Measurements from ENCODE around the gene SAPCD2.

SAPCD2 gene

DNA sequence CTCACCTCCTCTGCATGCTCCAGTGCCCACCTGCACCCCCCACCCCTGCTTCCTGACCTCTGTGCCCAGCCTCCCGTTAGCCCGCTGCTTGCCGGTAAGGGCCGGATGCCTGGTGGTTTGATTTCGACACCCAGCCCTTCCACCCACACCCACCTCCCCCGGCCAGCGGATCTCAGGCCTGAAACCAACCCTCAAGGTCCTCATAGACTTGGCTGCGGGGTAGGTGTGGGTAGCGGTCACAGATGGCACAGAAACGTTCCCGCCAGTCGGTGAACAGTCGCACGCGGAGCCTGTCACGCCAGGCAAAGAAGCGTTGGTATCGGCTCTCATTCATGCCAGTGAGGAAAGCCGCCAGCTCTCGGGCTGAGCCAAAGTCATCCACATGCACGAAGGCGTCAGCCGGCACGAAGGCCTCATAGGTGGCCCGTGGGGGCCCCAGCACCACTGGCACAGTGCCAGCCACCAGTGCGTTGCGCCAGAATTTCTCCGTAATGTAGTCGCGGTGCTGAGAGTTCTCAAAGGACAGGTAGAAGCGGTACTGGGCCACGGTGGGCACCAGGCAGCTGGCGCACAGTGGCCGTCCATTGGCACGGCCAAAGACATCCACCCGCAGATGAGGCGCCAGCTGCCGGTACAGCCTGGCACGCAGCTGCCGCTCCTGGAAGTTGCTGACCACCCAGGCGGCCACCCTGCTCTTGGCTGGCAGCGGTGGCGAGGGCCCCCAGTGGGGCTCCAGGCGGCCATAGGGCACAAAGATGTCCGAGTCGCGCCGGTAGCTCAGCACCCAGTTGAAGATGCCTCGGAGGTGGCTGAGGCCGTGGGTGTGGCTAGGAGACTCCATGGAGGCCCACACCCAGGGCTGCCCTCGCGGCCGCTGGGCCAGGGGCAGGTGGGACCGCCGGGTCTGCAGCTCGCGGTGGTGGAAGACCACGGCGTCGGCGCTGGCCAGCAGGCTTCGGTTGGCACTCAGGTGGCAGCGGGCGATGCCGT lies 39.5 kb downstream of the SAPCD2 start:
- DNase-seq, result no peak

- DNase-seq, result no peak
These were observed 40.4 kb downstream of the SAPCD2 start for GRCh38 chr9:137030006-137030405.

DNA sequence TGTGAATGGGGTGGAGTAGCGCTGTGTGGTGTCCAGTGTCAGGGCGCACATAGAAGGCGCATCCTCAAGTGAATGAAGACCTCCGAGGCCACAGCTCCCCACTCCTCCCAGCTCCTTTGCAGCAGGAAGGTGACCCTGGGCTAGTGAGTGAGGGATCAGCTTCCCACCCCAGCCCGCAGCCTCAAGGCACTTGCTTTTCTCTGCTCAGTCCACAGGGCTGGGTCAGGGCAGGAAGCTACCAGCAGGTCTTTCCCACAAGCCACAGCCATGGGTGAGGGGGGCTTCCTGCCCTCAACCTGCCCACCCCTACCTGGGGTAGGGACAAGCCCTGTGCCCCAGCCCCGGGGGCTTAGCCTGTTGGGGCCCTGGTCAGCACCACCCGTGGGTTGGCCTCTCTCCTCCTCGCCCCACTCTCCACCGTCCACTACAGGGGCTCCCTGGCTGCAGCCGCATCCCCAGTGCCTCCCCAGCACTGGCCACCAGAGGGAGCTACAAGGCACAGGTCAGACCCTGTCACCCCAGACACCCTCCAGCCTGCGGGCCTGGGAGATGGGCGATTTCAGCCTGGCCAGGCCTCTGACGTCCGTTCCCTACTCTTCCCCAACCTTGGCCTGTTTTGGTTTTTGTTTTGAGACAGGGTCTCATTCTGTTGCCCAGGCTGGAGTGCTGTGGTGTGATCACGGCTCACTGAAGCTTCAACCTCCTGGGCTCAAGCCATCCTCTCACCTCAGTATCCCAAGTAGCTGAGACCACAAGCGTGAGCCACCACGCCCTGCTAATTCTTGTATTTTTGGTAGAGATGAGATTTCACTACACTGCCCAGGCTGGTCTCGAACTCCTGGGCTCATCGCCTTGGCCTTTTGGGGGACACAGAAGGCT lies 41.1 kb downstream of the SAPCD2 start:
- DNase-seq, result peak; percentile 69

- DNase-seq, result peak; percentile 61
These were observed 41.9 kb downstream of the SAPCD2 start for GRCh38 chr9:137028263-137029057.

DNA sequence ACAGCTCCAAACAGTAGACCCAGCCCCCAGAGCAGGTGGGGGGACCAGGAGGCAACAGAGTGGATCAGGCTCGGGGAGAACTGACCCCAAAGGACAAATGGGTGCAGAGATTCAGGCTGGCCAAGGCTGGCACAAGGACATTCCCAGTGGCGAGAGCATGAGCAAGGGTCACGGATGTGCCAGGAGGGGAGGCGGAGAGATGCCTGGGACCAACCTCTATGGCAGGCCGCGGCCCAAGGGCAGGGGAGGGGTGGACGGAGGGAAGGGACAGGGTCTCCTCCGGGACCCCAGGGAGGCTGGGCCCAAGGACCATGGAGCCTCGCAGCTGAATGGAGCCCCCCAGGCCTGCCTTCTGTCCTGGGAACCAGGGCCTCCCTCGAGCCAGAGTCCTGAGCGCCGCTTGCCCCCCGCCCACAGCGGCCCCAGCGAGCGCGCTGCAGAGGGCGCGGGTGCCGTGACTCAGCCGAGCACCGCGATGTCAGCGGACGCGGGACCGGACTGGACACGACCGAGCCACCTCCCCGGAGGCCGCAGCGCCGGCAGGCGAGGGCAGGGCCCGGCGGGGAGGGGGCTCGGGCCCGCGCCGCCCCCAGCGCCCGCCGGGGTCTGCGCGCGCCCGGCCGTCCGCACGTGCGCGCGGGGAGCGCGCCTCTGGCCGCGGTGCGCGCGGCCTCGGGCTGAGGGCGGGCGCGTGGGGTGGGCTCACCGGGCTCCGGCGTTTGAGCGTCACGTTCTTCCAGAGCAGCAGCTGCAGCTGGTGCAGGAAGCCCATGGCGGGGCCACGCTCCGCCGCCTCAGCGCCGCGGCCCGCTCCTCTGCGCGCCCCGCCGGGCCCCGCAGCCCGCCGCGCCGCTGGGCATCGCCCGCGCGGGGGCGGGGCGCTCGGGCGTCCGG lies 42.7 kb downstream of the SAPCD2 start, which contains the start of gene ABCA2:
Gene ABCA2, minus strand, starts transcription at position 869 of the 894 bp plus-strand sequence. Its CDS starts 97 bp downstream, at position 772.
- DNase-seq, result no peak

DNA sequence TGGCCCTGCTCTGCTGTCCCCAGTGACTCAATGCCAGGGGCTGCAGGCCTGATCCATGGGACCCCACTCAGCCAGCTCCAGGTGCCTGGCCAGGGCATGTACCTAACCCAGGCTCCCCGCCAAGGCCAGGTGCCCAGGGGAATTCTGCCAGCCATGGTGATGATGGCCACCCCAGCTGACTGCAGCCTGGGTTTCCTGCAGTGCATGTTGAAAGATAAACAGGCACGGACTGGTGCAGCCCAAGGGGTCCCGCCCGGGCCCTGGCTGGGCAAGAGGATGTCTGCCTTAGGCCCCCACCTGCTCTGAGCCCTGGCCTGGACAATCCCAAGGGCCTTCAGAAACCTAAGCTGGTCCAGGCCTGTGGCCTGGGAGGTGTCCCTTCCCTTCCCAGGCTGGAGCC lies 43.5 kb downstream of the SAPCD2 start:
- DNase-seq, result no peak

GRCh38 chr9:137026384-137026783 lies 44.0 kb downstream of the SAPCD2 start:
- DNase-seq, result no peak

- DNase-seq, result no peak
These were observed 44.8 kb downstream of the SAPCD2 start for GRCh38 chr9:137025517-137025966.

DNA sequence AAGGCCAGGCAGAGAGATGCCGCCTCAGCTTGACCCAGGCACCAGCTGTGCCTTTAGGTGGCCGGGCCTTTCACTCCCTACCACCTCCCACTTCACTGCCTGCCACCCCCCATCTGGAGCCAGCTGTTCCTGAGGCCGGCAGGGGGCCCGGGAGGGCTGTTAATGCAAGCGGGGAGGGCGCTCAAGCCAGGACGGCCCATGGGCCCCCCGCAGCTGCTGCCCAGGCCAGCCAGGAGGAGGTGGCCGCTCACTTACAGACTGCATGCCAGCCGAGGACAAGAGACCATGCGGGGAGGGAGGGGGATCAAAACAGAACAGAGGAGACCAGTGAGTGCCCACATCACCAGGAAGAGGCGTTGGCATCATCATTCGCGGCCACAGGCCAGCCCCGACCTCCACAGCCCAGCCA lies 46.8 kb downstream of the SAPCD2 start:
- no peak for DNase-seq

GRCh38 chr9:137023157-137023556 lies 47.2 kb downstream of the SAPCD2 start:
- no peak for DNase-seq

GRCh38 chr9:137022662-137023008 lies 47.7 kb downstream of the SAPCD2 start:
- no peak for DNase-seq

GRCh38 chr9:137021979-137022661 lies 48.2 kb downstream of the SAPCD2 start:
- DNase-seq, result peak; percentile 69

DNA sequence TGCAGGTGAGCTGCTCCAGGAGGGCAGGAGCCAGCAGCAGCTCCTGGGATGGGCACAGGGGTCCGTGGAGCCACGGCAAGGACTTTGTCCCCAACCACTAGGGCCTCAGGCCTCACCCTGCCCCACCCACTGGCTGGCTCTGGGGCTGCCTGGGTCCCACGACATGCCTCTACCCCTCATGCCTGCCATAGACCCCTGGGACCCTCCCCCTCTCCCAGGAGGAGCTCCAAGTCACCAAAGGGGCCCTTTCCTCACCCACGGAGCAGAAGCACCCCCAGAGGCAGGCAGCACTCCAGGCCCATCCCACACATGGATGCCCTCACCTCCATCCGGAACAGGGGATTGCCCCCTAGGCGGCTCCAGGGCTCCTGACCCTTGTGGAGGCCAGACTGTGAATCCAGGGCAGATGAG lies 48.8 kb downstream of the SAPCD2 start:
- no peak for DNase-seq

- DNase-seq, result no peak
These were observed 49.4 kb downstream of the SAPCD2 start for GRCh38 chr9:137020771-137021567.

- no peak for DNase-seq
These were observed 50.3 kb downstream of the SAPCD2 start for GRCh38 chr9:137019891-137020683.

DNA sequence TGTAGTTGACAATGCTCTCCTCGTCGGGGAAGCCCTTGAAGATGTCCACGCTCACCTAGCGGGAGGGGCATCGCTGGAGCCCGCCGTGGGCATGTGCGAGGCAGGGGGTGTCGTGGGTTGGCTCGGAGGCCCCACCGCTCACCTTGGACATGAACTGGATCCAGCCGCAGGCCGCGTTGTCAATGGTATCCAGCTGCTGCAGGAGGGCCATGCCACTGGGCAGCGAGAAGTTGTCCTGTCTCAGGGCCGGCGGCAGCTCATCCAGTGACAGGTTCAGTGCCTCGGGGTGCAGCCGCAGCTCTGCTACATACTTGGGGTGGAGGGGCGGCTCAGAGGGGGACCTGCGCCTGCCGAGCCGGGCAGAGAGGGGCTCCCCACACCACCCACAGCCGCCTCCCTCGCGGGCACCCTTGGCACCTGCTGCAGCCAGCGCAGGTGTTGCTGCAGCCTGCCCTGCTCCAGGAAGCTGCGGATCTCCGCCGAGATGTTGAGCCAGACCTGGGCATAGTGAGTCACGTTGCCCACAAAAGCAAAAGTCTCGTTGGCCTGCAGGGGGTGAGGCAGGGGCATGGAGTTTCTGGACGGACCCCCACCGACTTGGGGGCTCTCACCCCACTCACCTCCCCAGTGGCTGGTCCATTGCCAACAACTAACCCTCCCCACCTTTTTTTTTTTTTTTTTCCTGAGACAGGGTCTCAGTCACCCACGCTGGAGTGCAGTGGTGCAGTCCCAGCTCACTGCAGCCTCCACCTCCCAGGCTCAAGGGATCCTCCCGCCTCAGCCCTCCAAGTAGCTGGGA lies 51.4 kb downstream of the SAPCD2 start:
- DNase-seq, result no peak

DNA sequence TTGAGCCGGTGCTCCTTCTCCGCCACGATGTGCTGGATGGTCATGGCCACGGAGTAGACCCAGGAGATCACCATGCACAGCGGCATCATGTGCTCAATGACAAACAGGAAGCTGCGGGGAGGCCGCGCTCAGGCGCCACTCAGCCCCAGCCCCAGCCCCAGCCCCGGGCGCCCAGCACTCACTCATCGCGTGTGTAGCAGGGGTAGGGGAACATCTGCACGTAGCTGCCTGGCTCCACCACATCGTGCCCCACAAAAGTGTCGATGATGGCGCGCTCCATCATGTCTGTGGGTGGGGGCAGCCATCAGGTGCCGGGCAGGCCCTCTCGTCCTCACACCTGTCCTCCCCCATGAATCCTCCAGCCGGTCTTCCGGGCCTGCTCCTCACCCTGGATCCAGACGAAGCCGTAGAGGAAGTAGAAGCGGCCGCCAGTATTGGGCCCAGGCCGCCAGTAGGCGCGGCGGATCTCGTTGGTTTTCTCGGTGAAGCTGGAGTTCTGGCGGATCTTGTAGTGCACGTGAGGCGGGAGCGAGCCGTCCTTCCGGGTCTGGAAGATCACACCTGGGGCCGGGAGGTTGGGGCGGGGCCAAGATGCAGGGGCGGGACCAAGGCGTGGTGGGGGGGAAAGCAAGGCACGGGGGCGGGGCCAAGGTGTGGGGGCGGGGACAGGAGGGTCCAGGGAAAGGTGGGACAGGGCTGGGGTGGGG lies 52.4 kb downstream of the SAPCD2 start:
- no peak for DNase-seq

GRCh38 chr9:137017071-137017470 lies 53.3 kb downstream of the SAPCD2 start:
- DNase-seq, result no peak

All from activated CD4-positive, alpha-beta T cell treated with anti-CD3 and anti-CD28 coated beads, Interleukin-2, amount 50 U/mL, for 1 hour (primary cell).